ENCODE data around the gene TUBA3C. TPM values are rescaled to one million over a fixed set of nuclear protein-coding genes. Genes with fewer than 3 reads are reported as not detected.

Gene TUBA3C
- total RNA-seq, result not detected in 2 replicates

GRCh38 chr13:19181621-19182485, at the start of gene TUBA3C:
TSS of gene TUBA3C (minus strand) at chr13:19181824. CDS start at chr13:19181747, 77 bp downstream.

Small RNA genes lying within 50 kb of the gene (small RNA-seq; reads per million reads assigned to genes)
- gene AL139327.4, result not detected

All from vein endothelial cell (primary cell).